Activated CD8-positive, alpha-beta memory T cell treated with anti-CD3 and anti-CD28 coated beads, Interleukin-2, amount 10 ng/mL, durations not matched to agents 7 days and 5 days (primary cell): ENCODE measurements around the gene RGS14. TPM values are rescaled to one million over a fixed set of nuclear protein-coding genes. Genes with fewer than 3 reads are reported as not detected.

ENCODE experiments used
- ATAC-seq: fragments of 150-1000 bp; cut with Tn5 transposase; one replicate; pipeline ENCODE4 v1.10.0; 2021; ENCODE audit warnings: moderate library complexity
- CTCF ChIA-PET: fragments of 350-600 bp; sonication (Branson Sonifier 250); formaldehyde crosslinking; loops from one replicate; lab custom pipeline; 2021; ENCODE audit warnings: antibody characterized with exemption; lab: Charles Lee
- DNase-seq: peaks from one replicate; pipeline ENCODE4 v3.0.0-alpha.2; 2020
- H3K27ac Mint-ChIP-seq: one replicate; pipeline ENCODE4 v1.8.0; 2021; ENCODE audit warnings: mild to moderate bottlenecking, mixed read lengths
- H3K27me3 Mint-ChIP-seq: one replicate; pipeline ENCODE4 v1.8.0; 2021; ENCODE audit warnings: mixed read lengths
- H3K36me3 Mint-ChIP-seq: one replicate; pipeline ENCODE4 v1.8.0; 2021; ENCODE audit warnings: mild to moderate bottlenecking, mixed read lengths
- H3K4me1 Mint-ChIP-seq: one replicate; pipeline ENCODE4 v1.8.0; 2021; ENCODE audit warnings: mixed read lengths
- H3K4me3 Mint-ChIP-seq: one replicate; pipeline ENCODE4 v1.8.0; 2021; ENCODE audit warnings: mild to moderate bottlenecking, moderate library complexity, mixed read lengths
- H3K9me3 Mint-ChIP-seq: one replicate; pipeline ENCODE4 v1.8.0; 2022; ENCODE audit warnings: low read depth, mixed read lengths
- total RNA-seq, 2 experiments: library from RNA; stranded (reverse); gene quantifications; one replicate each; pipeline ENCODE4 v1.2.3, GENCODE V29; 2021

Gene RGS14
- 10 to 100 TPM; 52.3 to 93.0 TPM for total RNA-seq

- Mint-ChIP-seq H3K4me1 (peaks cover 71% of the 10 kb centered on the region), H3K27me3 (no peaks in the 10 kb centered on the region), H3K9me3 (peaks cover 2% of the 10 kb centered on the region), H3K36me3 (peaks cover 24% of the 10 kb centered on the region), H3K27ac (peak within 1 kb of the TSS; percentile 86), H3K4me3 (peak within 1 kb of the TSS; percentile 92)
- DNase-seq (peak; percentile 82), ATAC-seq (peak; percentile 94)
- CTCF ChIA-PET, result interaction anchor here (1.2 to 22.1 kb wide), 9 partner anchors 9 to 114 kb away, joined by 3 to 405 read pairs (median 11); partner anchors contain the start of genes PFN3 and SLC34A1
Measured at GRCh38 chr5:177357459-177358351, at the start of gene RGS14. Gene RGS14 (plus strand): TSS chr5:177357924. CDS start chr5:177358025, 101 bp downstream.

GRCh38 chr5:177308740-177309139 lies 49.0 kb upstream of the RGS14 start:
- H3K27ac Mint-ChIP-seq, result peak overlapping the region; percentile 56
- ATAC-seq (no peak), DNase-seq (no peak)
- H3K36me3 Mint-ChIP-seq, result peaks cover 48% of the 10 kb centered on the region
- no peak overlapping the region for H3K4me3 Mint-ChIP-seq
- peaks cover 60% of the 10 kb centered on the region for H3K4me1 Mint-ChIP-seq
- H3K9me3 Mint-ChIP-seq, result no peaks in the 10 kb centered on the region
- H3K27me3 Mint-ChIP-seq, result no peaks in the 10 kb centered on the region
- CTCF ChIA-PET, result interaction anchor here (0.8 to 8.1 kb wide), 25 partner anchors 9 to 201 kb away, joined by 3 to 79 read pairs (median 10); partner anchors contain the start of gene LMAN2

- Mint-ChIP-seq H3K9me3 (no peaks in the 10 kb centered on the region), H3K27ac (peak overlapping the region; percentile 75), H3K27me3 (no peaks in the 10 kb centered on the region), H3K4me1 (peaks cover 66% of the 10 kb centered on the region), H3K4me3 (peak overlapping the region; percentile 74), H3K36me3 (peaks cover 41% of the 10 kb centered on the region)
- ATAC-seq (peak; percentile 9), DNase-seq (peak; percentile 83)
- CTCF ChIA-PET, result interaction anchor here (0.6 to 8.1 kb wide), 48 partner anchors 10 to 286 kb away, joined by 3 to 79 read pairs (median 4); partner anchors contain the start of genes F12, GRK6, LMAN2 and PDLIM7
Measured at GRCh38 chr5:177309351-177310191, 48.2 kb upstream of the RGS14 start.

- Mint-ChIP-seq H3K4me1 (peaks cover 60% of the 10 kb centered on the region), H3K27ac (no peak overlapping the region)
Measured at GRCh38 chr5:177310332-177310731, 47.4 kb upstream of the RGS14 start.

GRCh38 chr5:177310757-177311391 lies 46.9 kb upstream of the RGS14 start:
- peak overlapping the region; percentile 82 for H3K27ac Mint-ChIP-seq

More at GRCh38 chr5:177310332-177310731, 47.4 kb upstream of the RGS14 start:
- no peaks in the 10 kb centered on the region for H3K27me3 Mint-ChIP-seq
- no peak for DNase-seq
- ATAC-seq, result no peak
- CTCF ChIA-PET, result interaction anchor here (0.6 to 8.1 kb wide), 44 partner anchors 10 to 287 kb away, joined by 3 to 79 read pairs (median 5); partner anchors contain the start of genes F12, GRK6, LMAN2 and PDLIM7
- no peaks in the 10 kb centered on the region for H3K9me3 Mint-ChIP-seq
- peak overlapping the region; percentile 97 for H3K4me3 Mint-ChIP-seq
- H3K36me3 Mint-ChIP-seq, result peaks cover 33% of the 10 kb centered on the region

GRCh38 chr5:177311392-177311722 lies 46.4 kb upstream of the RGS14 start:
- no peak for DNase-seq
- CTCF ChIA-PET, result interaction anchor here (0.9 to 8.1 kb wide), 17 partner anchors 8 to 204 kb away, joined by 3 to 79 read pairs (median 10); partner anchors contain the start of genes PRELID1 and RAB24
- Mint-ChIP-seq H3K27ac (peak overlapping the region; percentile 95), H3K4me1 (peaks cover 56% of the 10 kb centered on the region), H3K27me3 (no peaks in the 10 kb centered on the region), H3K36me3 (peaks cover 23% of the 10 kb centered on the region), H3K9me3 (no peaks in the 10 kb centered on the region), H3K4me3 (peak overlapping the region; percentile 97)
- ATAC-seq, result no peak

More at GRCh38 chr5:177310757-177311391, 46.9 kb upstream of the RGS14 start:
- CTCF ChIA-PET, result interaction anchor here (0.6 to 8.1 kb wide), 29 partner anchors 9 to 239 kb away, joined by 3 to 79 read pairs (median 8); partner anchors contain the start of genes F12, GRK6, LMAN2 and PDLIM7
- ATAC-seq (no peak), DNase-seq (peak; percentile 69)
- Mint-ChIP-seq H3K9me3 (no peaks in the 10 kb centered on the region), H3K4me3 (peak overlapping the region; percentile 97), H3K36me3 (peaks cover 28% of the 10 kb centered on the region), H3K27me3 (no peaks in the 10 kb centered on the region), H3K4me1 (peaks cover 56% of the 10 kb centered on the region)

GRCh38 chr5:177311723-177312648 lies 45.7 kb upstream of the RGS14 start, which contains the start of gene MXD3:
Gene MXD3 (minus strand): TSS chr5:177311898. CDS start chr5:177311830, 68 bp downstream.
- peak within 1 kb of the TSS; percentile 95 for H3K27ac Mint-ChIP-seq
- peaks cover 17% of the 10 kb centered on the region for H3K36me3 Mint-ChIP-seq
- no peaks in the 10 kb centered on the region for H3K27me3 Mint-ChIP-seq
- H3K4me1 Mint-ChIP-seq, result peaks cover 52% of the 10 kb centered on the region
- peak; percentile 99 for DNase-seq
- H3K9me3 Mint-ChIP-seq, result no peaks in the 10 kb centered on the region
- peak; percentile 88 for ATAC-seq
- CTCF ChIA-PET, result interaction anchor here (0.7 to 8.1 kb wide), 27 partner anchors 8 to 203 kb away, joined by 3 to 79 read pairs (median 5); partner anchors contain the start of genes GRK6, LMAN2, PDLIM7 and PRELID1
- H3K4me3 Mint-ChIP-seq, result peak within 1 kb of the TSS; percentile 97

GRCh38 chr5:177312649-177313181 lies 45.0 kb upstream of the RGS14 start:
- DNase-seq, result peak; percentile 84
- Mint-ChIP-seq H3K4me1 (peaks cover 58% of the 10 kb centered on the region), H3K36me3 (peaks cover 17% of the 10 kb centered on the region), H3K27me3 (no peaks in the 10 kb centered on the region), H3K9me3 (no peaks in the 10 kb centered on the region), H3K27ac (peak overlapping the region; percentile 95), H3K4me3 (peak overlapping the region; percentile 97)
- CTCF ChIA-PET, result interaction anchor here (0.7 to 8.1 kb wide), 25 partner anchors 9 to 199 kb away, joined by 3 to 79 read pairs (median 5); partner anchors contain the start of genes GRK6, LMAN2, PDLIM7 and PRELID1
- ATAC-seq, result peak; percentile 34

- peaks cover 17% of the 10 kb centered on the region for H3K36me3 Mint-ChIP-seq
- no peak overlapping the region for H3K27ac Mint-ChIP-seq
- H3K4me3 Mint-ChIP-seq, result no peak overlapping the region
- CTCF ChIA-PET, result interaction anchor here (0.9 to 8.1 kb wide), 11 partner anchors 10 to 200 kb away, joined by 3 to 79 read pairs (median 8); partner anchors contain the start of genes PRELID1 and RAB24
- no peaks in the 10 kb centered on the region for H3K9me3 Mint-ChIP-seq
- ATAC-seq (no peak), DNase-seq (no peak)
- peaks cover 64% of the 10 kb centered on the region for H3K4me1 Mint-ChIP-seq
- H3K27me3 Mint-ChIP-seq, result no peaks in the 10 kb centered on the region
Measured at GRCh38 chr5:177313561-177314259, 44.0 kb upstream of the RGS14 start.

GRCh38 chr5:177314376-177315342 lies 43.1 kb upstream of the RGS14 start:
- CTCF ChIA-PET, result interaction anchor here (0.9 to 6.7 kb wide), 8 partner anchors 47 to 142 kb away, joined by 3 to 60 read pairs (median 7); no protein-coding TSS in a partner anchor
- Mint-ChIP-seq H3K4me3 (no peak overlapping the region), H3K36me3 (peaks cover 14% of the 10 kb centered on the region), H3K4me1 (peaks cover 55% of the 10 kb centered on the region), H3K9me3 (no peaks in the 10 kb centered on the region), H3K27ac (no peak overlapping the region), H3K27me3 (no peaks in the 10 kb centered on the region)
- ATAC-seq (no peak), DNase-seq (no peak)
